GM18873 (cell line): Measurements from ENCODE around the gene DOCK11.
"Not testable (repeated sequence)": the region's sequence is repeated elsewhere in the genome, so short reads cannot be mapped to it uniquely, and the experiment has no call there.

Source experiments
- ATAC-seq: cut with Tn5 transposase; IDR thresholded peaks from one replicate; pipeline ENCODE4 v1.9.1; 2021; ENCODE audit warnings: mild to moderate bottlenecking, moderate library complexity, moderate number of reproducible peaks; ENCODE audit not compliant: unreplicated experiment, low FRiP score

Gene DOCK11

GRCh38 chrX:118726887-118727685 is 231.5 kb downstream of the DOCK11 start, which contains the start of gene IL13RA1:
Gene IL13RA1 (plus strand): TSS chrX:118727606. CDS start chrX:118727639, 33 bp downstream.
- no peak for ATAC-seq

DNA sequence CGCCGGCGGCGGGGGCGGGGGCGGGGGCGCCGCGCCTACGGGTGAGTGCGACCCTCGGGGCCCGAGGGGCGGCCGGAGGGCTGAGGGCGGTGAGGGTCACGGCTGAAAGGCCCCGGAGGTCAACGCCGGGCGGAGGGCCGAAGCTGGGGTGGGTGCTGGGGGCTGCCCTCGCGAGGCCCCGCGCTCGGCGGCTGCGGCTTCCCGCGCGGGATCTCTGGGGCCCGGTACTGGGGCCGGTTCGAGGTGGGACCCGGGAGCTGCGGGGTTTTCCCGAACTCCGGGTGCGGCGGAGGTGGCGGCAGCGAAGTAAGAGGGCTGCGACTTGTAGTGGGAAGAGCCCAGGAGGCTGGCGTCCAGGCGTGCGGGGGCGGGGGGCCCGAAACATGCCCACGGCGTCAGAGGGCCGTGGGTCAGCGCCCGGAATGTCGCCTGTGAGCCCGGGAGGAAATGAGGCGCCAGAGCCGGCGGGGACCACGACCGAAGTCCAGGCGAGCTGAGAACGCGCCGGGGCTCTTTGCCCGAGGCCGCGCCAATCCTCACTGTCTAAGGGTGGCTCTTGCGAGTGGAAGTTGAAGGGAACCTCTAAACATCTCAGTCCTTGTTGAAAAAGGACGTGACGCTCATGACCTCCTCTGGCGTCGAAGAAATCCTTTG is 232.2 kb downstream of the DOCK11 start:
- ATAC-seq = no peak

- ATAC-seq = no peak
Measured at GRCh38 chrX:118729042-118729652, 233.5 kb downstream of the DOCK11 start.

DNA sequence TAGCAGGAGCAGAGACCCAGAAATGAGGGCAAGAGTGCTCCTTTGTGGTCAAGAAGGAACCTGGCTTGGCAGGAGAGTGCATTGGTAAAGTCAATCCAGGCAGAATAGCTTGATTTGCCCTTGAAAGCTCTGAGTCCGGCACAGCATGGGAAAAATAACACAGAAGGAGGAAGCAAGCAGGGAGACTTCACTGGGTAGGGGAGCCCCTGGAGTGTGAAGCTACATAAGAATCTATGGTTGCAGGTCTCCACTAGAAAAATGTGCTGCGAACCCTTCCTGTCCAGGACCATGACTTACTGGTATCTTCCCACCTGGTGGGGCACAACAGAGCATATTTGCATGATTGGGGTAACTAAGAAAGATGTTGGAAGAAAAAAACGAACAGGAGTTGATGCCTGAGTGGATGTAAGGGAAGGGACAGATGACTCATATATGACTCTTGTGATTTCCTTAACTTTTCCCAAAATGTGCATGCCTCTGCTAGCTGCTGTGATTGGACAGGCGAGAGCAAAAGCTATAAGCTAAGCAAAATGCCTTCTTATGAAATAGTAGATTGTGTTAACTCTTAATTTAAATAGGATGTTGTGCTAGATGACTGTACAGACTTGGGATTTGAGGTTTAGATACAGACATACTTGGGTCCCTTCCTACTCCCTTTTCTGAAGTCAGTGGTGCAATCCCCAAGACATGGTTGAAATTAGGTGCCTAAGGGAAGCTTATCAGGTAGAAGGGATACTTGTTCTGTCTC is 235.1 kb downstream of the DOCK11 start:
- no peak for ATAC-seq

- not testable (repeated sequence) for ATAC-seq
Measured at GRCh38 chrX:118732551-118732950, 236.9 kb downstream of the DOCK11 start.

DNA sequence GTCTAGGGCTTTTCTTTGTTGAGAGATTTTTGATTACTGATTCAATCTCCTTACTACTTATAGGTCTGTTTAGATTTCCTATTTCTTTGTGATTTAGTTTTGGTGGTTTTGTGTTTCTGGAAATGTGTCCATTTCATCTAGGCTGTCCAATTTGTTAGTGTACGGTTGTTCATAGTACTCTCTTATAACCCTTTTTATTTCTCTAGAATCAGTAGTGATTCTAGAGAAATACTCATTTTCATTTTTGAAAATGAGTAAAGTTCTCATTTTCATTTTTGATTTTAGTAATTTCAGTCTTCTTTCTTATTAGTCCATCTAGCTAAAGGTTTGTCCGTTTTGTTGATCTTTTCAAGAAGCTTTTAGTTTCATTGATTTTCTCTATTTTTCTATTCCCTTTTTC is 239.3 kb downstream of the DOCK11 start:
- no peak for ATAC-seq
